DND-41 (cell line): ENCODE measurements around the gene PSMG3.

Experiments used
- ATAC-seq: fragments of 200-7000 bp; cut with Tn5 transposase; 3 replicates; pipeline ENCODE4 v1.9.1; 2021; ENCODE audit warnings: low read depth; ENCODE audit not compliant: insufficient read depth
- DNase-seq: peaks from one replicate; pipeline ENCODE4 v3.0.0-alpha.2; 2020
- H2AFZ ChIP-seq: 2 replicates; pipeline ENCODE4 v1.6.0; 2012; ENCODE audit warnings: low read depth, low read length
- H3K27ac ChIP-seq: 2 replicates; pipeline ENCODE4 v1.5.1; 2012; ENCODE audit warnings: low read length, inconsistent platforms
- H3K27me3 ChIP-seq: fragments of 200-600 bp; sonication (generic); 2 replicates; pipeline ENCODE4 v1.6.0; 2012; ENCODE audit warnings: low read length, mild to moderate bottlenecking, inconsistent platforms; ENCODE audit not compliant: insufficient read depth, poor library complexity
- H3K36me3 ChIP-seq: 2 replicates; pipeline ENCODE4 v1.5.1; 2012; ENCODE audit warnings: low read length, inconsistent platforms; ENCODE audit not compliant: insufficient read depth
- H3K4me1 ChIP-seq: 2 replicates; pipeline ENCODE4 v1.5.1; 2012; ENCODE audit warnings: mild to moderate bottlenecking, low read length; ENCODE audit not compliant: insufficient read depth
- H3K4me2 ChIP-seq: 2 replicates; pipeline ENCODE4 v1.6.0; 2012; ENCODE audit warnings: mild to moderate bottlenecking, moderate library complexity, low read length, inconsistent platforms; ENCODE audit not compliant: insufficient read depth
- H3K4me3 ChIP-seq, 2 experiments: fragments of 200-600 bp in 1 of 2; shearing (Covaris generic) in 1 of 2; 2 replicates each; pipeline ENCODE4 v1.5.1; 2012 to 2016; ENCODE audit warnings: inconsistent platforms in 2 of 2, low read length in 2 of 2, mild to moderate bottlenecking in 2 of 2, low read depth in 1 of 2, moderate library complexity in 1 of 2
- H3K79me2 ChIP-seq: 2 replicates; pipeline ENCODE4 v1.6.0; 2012; ENCODE audit warnings: low read length, inconsistent platforms; ENCODE audit not compliant: insufficient read depth
- H3K9ac ChIP-seq: 2 replicates; pipeline ENCODE4 v1.6.0; 2012; ENCODE audit warnings: low read depth, mild to moderate bottlenecking, inconsistent platforms, low read length, moderate library complexity
- H3K9me3 ChIP-seq: 2 replicates; pipeline ENCODE4 v1.5.1; 2012; ENCODE audit warnings: low read length, moderate library complexity, mild to moderate bottlenecking, inconsistent platforms; ENCODE audit not compliant: insufficient read depth, severe bottlenecking
- H4K20me1 ChIP-seq: 2 replicates; pipeline ENCODE4 v1.6.0; 2012; ENCODE audit warnings: low read length; ENCODE audit not compliant: insufficient read depth
- CTCF ChIP-seq: IDR thresholded peaks from 2 replicates; pipeline ENCODE4 v1.5.1; 2012; ENCODE audit warnings: borderline replicate concordance, low read length, moderate library complexity, mild to moderate bottlenecking; ENCODE audit not compliant: poor library complexity, severe bottlenecking; ENCODE audit errors: extremely low read depth
- EZH2 ChIP-seq: IDR thresholded peaks from 3 replicates; pipeline ENCODE4 v1.6.1; 2012; ENCODE audit warnings: borderline replicate concordance, low read depth, mild to moderate bottlenecking, moderate library complexity, low read length, inconsistent platforms; ENCODE audit not compliant: severe bottlenecking

PSMG3 gene

GRCh38 chr7:1555813-1556543 is 13.9 kb downstream of the PSMG3 start, which contains the start of gene TMEM184A:
TSS of gene TMEM184A (minus strand) at chr7:1556205. CDS start at chr7:1555484, 721 bp downstream.
- no peak for TF ChIP-seq EZH2
- peak; percentile 49 for TF ChIP-seq CTCF
- peak; percentile 37 for DNase-seq
- Histone ChIP-seq H3K79me2 (no peaks in the 10 kb centered on the region), H3K9me3 (no peaks in the 10 kb centered on the region), H3K4me3 (no peak within 1 kb of the TSS), H3K27ac (no peak within 1 kb of the TSS), H3K4me2 (no peak within 1 kb of the TSS), H3K27me3 (no peaks in the 10 kb centered on the region), H3K9ac (no peak within 1 kb of the TSS), H2AFZ (no peak within 1 kb of the TSS), H3K36me3 (no peaks in the 10 kb centered on the region), H4K20me1 (no peaks in the 10 kb centered on the region), H3K4me1 (no peaks in the 10 kb centered on the region)
- ATAC-seq = peak; percentile 65

- H3K27me3 ChIP-seq = no peaks in the 10 kb centered on the region
- H3K79me2 ChIP-seq = no peaks in the 10 kb centered on the region
- H3K4me1 ChIP-seq = no peaks in the 10 kb centered on the region
- no peak overlapping the region for H3K4me2 ChIP-seq
- no peaks in the 10 kb centered on the region for H3K36me3 ChIP-seq
- H4K20me1 ChIP-seq = no peaks in the 10 kb centered on the region
- no peaks in the 10 kb centered on the region for H3K9me3 ChIP-seq
- no peak overlapping the region for H3K4me3 ChIP-seq
- H3K9ac ChIP-seq = no peak overlapping the region
- H3K27ac ChIP-seq = no peak overlapping the region
- DNase-seq (no peak), ATAC-seq (no peak)
- H2AFZ ChIP-seq = no peak overlapping the region
- no peak for TF ChIP-seq EZH2
- TF ChIP-seq CTCF = no peak
Observed at GRCh38 chr7:1555046-1555812, 14.6 kb downstream of the PSMG3 start.

- no peaks in the 10 kb centered on the region for H3K4me1 ChIP-seq
- ATAC-seq (no peak), DNase-seq (no peak)
- no peaks in the 10 kb centered on the region for H3K9me3 ChIP-seq
- TF ChIP-seq CTCF (no peak), EZH2 (no peak)
- no peaks in the 10 kb centered on the region for H3K79me2 ChIP-seq
- H4K20me1 ChIP-seq = no peaks in the 10 kb centered on the region
- no peaks in the 10 kb centered on the region for H3K36me3 ChIP-seq
- H3K4me3 ChIP-seq = no peak overlapping the region
- no peak overlapping the region for H2AFZ ChIP-seq
- no peak overlapping the region for H3K9ac ChIP-seq
- H3K27ac ChIP-seq = no peak overlapping the region
- H3K27me3 ChIP-seq = no peaks in the 10 kb centered on the region
- H3K4me2 ChIP-seq = no peak overlapping the region
Observed at GRCh38 chr7:1554333-1555045, 15.3 kb downstream of the PSMG3 start.
